Measurements from ENCODE around the gene TNPO3. TPM values are rescaled to one million over a fixed set of nuclear protein-coding genes. Genes with fewer than 3 reads are reported as not detected.

Gene TNPO3
- total and polyA plus RNA-seq, 2 of the 4 experiments (the other 2 are of a cell fraction), result 24.2 to 77.2 TPM

DNA sequence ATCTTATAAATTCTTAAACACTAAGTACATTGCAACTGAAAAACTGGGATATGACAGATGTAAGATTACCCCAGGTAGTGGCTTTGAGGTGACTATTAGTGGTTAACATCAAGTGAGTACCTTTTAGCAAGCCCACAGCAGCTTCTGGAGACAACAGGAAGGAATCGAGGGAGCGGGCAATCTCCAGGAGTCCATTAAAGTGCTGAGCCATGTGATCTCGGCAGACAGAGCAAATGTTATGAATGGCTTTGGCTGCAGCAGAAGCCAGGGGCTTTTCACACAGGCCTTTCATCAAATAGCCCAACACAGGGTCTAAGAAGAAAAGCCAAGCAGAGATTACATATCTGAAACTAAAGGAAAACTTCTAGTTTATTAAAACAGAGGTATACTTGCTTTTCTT is 68.3 kb downstream of the TNPO3 start:
- TF ChIP-seq CHD1 (IDR thresholded peaks at IDR 0.05; ENCODE audit: low read depth, low read length) (no peak), NFE2L2 (IDR thresholded peaks at IDR 0.05; ENCODE audit: low read depth, low read length) (no peak), FOS (IDR thresholded peaks at IDR 0.05; ENCODE audit: low read depth, low read length) (no peak), RFX5 (IDR thresholded peaks at IDR 0.05; ENCODE audit: low read depth, low read length) (no peak), MAZ (IDR thresholded peaks at IDR 0.05; ENCODE audit: borderline replicate concordance, low read depth, low read length) (no peak), BHLHE40 (IDR thresholded peaks at IDR 0.05; ENCODE audit: low read depth, low read length) (no peak), RCOR1 (IDR thresholded peaks at IDR 0.05; ENCODE audit: insufficient replicate concordance, low read length) (no peak), ELK1 (IDR thresholded peaks at IDR 0.05; ENCODE audit: borderline replicate concordance, low read depth, low read length) (no peak), CEBPB (IDR thresholded peaks at IDR 0.05; ENCODE audit: low read depth, low read length) (no peak), RAD21 (IDR thresholded peaks at IDR 0.05; ENCODE audit: low read length) (no peak), MAFK (IDR thresholded peaks at IDR 0.05; ENCODE audit: low read depth, low read length) (no peak), SMC3 (IDR thresholded peaks at IDR 0.05; ENCODE audit: low read depth, low read length) (no peak)
- TF ChIP-seq, protein P1, sequence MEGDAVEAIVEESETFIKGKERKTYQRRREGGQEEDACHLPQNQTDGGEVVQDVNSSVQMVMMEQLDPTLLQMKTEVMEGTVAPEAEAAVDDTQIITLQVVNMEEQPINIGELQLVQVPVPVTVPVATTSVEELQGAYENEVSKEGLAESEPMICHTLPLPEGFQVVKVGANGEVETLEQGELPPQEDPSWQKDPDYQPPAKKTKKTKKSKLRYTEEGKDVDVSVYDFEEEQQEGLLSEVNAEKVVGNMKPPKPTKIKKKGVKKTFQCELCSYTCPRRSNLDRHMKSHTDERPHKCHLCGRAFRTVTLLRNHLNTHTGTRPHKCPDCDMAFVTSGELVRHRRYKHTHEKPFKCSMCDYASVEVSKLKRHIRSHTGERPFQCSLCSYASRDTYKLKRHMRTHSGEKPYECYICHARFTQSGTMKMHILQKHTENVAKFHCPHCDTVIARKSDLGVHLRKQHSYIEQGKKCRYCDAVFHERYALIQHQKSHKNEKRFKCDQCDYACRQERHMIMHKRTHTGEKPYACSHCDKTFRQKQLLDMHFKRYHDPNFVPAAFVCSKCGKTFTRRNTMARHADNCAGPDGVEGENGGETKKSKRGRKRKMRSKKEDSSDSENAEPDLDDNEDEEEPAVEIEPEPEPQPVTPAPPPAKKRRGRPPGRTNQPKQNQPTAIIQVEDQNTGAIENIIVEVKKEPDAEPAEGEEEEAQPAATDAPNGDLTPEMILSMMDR (conservative IDR thresholded peaks at IDR 0.05; ENCODE audit: low read depth, low read length), result no peak
- TF ChIP-seq, protein P2, sequence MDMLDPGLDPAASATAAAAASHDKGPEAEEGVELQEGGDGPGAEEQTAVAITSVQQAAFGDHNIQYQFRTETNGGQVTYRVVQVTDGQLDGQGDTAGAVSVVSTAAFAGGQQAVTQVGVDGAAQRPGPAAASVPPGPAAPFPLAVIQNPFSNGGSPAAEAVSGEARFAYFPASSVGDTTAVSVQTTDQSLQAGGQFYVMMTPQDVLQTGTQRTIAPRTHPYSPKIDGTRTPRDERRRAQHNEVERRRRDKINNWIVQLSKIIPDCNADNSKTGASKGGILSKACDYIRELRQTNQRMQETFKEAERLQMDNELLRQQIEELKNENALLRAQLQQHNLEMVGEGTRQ (IDR thresholded peaks at IDR 0.05; ENCODE audit: low read depth, low read length), result no peak
- Histone ChIP-seq H3K27ac (ENCODE audit: insufficient read depth, low read length) (no peak overlapping the region), H3K23ac (ENCODE audit: low read depth, low read length) (no peak overlapping the region), H2AFZ (replicated peaks; ENCODE audit: low read length, poor library complexity) (no peak overlapping the region), H3K14ac (replicated peaks; ENCODE audit: low read depth, low read length) (no peak overlapping the region), H3K18ac (ENCODE audit: low read depth, low read length) (no peak overlapping the region), H2AK5ac (ENCODE audit: low read depth, low read length) (no peak overlapping the region), H2BK120ac (ENCODE audit: low read depth, low read length) (no peak overlapping the region), H3K4me1 (ENCODE audit: control insufficient read depth, insufficient read depth, low read length) (no peaks in the 10 kb centered on the region), H2BK5ac (ENCODE audit: low read depth, low read length, poor library complexity, severe bottlenecking) (no peak overlapping the region), H4K20me1 (ENCODE audit: insufficient read depth, low read length) (no peaks in the 10 kb centered on the region), H3K36me3 (ENCODE audit: control insufficient read depth, insufficient read depth, low read length) (peaks cover 31% of the 10 kb centered on the region), H3K9me3 (ENCODE audit: control insufficient read depth, insufficient read depth, low read length) (no peaks in the 10 kb centered on the region), H3K4me2 (ENCODE audit: low read depth, low read length) (no peak overlapping the region), H2BK15ac (ENCODE audit: low read depth, low read length) (no peak overlapping the region), H2AK9ac (replicated peaks; ENCODE audit: low read depth, low read length, poor library complexity) (no peak overlapping the region), H2BK20ac (ENCODE audit: low read depth, low read length) (no peak overlapping the region), H4K91ac (ENCODE audit: insufficient read depth, low read depth, low read length) (no peak overlapping the region), H3K9me1 (ENCODE audit: insufficient read depth, low read length) (no peaks in the 10 kb centered on the region), H3K27me3 (ENCODE audit: control insufficient read depth, insufficient read depth, low read length) (no peaks in the 10 kb centered on the region), H3K4me3 (ENCODE audit: insufficient read depth, low read depth, low read length) (no peak overlapping the region), H4K8ac (ENCODE audit: low read depth in 2 of 2, low read length in 2 of 2) (no peak overlapping the region), H3K4ac (ENCODE audit: low read depth, low read length) (no peak overlapping the region), H3K79me1 (ENCODE audit: low read depth in 1 of 2, low read length in 2 of 2) (no peaks in the 10 kb centered on the region; a peak in 1 of 4 replicates), H3K56ac (ENCODE audit: extremely low read depth, insufficient read depth, low read length) (no peak overlapping the region), H3K9ac (ENCODE audit: low read depth, low read length) (no peak overlapping the region), H4K5ac (ENCODE audit: low read depth, low read length) (no peak overlapping the region)
- DNase-seq, result no peak
- 75% methylated on average over 2 of the region's 3 CpGs; no CpG with 5 or more reads in 1 of the 2 experiments for WGBS, 2 experiments (ENCODE audit: extremely low coverage in 2 of 2, insufficient read length in 1 of 2)
- ATAC-seq (ENCODE audit: low read depth), result no peak
- dilution Hi-C loops (cut with HindIII; ENCODE audit: low sequenced_read_pairs, unreplicated experiment), result no loop called here
- in situ Hi-C loops (cut with MboI; ENCODE audit: low sequenced_read_pairs), result no loop called here
- ChIA-PET POLR2A (ENCODE audit: unreplicated experiment) (no interaction called here), CTCF (no interaction called here)
- intact Hi-C loops (cut with micrococcal nuclease), result no loop called here
- no TSS peak for BruUV-seq (replicated peaks)
